ENCODE results near the gene CDC25C. TPM values are rescaled to one million over a fixed set of nuclear protein-coding genes. Genes with fewer than 3 reads are reported as not detected.
"Not testable (repeated sequence)": the region's sequence is repeated elsewhere in the genome, so short reads cannot be mapped to it uniquely, and the experiment has no call there.

Gene CDC25C
- total RNA-seq, 1 donor from 2014 or later: 10.6 TPM

DNA sequence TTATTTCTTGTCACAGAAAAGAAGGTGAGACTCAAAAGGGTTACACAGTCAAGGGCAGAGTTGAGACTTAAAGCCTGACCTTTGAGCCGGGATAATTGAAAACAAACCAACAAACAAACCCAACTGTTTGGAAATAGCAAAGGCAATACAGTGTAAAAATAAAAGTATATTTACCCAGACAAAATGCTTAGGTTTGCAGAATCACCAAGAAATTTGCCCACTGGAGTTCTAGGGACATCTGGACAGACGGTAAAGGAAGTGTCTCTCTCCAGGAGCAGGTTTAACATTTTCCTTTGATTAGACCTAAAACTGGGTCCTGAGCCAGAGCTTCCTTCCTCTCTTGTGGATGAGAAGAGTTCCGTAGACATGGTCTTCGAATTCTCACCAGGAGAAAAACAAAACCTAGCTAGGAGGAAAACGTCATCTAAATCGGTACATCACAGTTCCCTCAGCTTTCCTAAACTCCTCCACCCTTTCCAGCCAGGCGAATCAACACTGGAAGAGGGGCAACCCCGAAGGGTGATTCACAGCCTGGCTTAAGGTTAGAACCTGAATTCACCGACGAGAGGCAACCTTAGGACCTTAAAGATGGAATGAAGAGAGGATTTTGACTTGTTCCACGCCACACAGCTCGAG lies 673 bp downstream of the CDC25C start:
- DNase-seq (ENCODE audit: low spot score, unreplicated experiment): no peak
- Mint-ChIP-seq H3K36me3 (ENCODE audit: insufficient read depth) (no peaks in the 10 kb centered on the region), H3K27ac (peak overlapping the region; percentile 96), H3K27me3 (no peaks in the 10 kb centered on the region), H3K9me3 (ENCODE audit: low read depth) (no peaks in the 10 kb centered on the region), H3K4me1 (ENCODE audit: low read depth) (peaks cover 19% of the 10 kb centered on the region), H3K4me3 (ENCODE audit: low read depth) (peak overlapping the region; percentile 76)
- TF ChIP-seq, protein P1, sequence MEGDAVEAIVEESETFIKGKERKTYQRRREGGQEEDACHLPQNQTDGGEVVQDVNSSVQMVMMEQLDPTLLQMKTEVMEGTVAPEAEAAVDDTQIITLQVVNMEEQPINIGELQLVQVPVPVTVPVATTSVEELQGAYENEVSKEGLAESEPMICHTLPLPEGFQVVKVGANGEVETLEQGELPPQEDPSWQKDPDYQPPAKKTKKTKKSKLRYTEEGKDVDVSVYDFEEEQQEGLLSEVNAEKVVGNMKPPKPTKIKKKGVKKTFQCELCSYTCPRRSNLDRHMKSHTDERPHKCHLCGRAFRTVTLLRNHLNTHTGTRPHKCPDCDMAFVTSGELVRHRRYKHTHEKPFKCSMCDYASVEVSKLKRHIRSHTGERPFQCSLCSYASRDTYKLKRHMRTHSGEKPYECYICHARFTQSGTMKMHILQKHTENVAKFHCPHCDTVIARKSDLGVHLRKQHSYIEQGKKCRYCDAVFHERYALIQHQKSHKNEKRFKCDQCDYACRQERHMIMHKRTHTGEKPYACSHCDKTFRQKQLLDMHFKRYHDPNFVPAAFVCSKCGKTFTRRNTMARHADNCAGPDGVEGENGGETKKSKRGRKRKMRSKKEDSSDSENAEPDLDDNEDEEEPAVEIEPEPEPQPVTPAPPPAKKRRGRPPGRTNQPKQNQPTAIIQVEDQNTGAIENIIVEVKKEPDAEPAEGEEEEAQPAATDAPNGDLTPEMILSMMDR (IDR thresholded peaks at IDR 0.05; ENCODE audit: unreplicated experiment): no peak

DNA sequence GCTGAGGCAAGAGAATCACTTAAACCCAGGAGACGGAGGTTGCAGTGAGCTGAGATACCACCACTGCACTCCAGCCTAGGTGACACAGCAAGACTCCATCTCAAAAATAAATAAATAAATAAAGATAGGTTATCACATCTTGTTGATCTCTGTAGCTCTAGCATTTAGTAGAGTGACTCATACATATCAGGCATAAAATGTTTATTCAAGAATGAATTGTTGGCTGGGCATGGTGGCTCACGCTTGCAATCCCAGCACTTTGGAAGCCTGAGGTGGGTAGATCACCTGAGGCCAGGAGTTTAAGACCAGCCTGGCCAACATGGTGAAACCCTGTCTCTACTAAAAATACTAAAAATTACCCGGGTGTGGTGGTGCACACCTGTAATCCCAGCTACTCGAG lies 13.4 kb downstream of the CDC25C start:
- H3K4me3 Mint-ChIP-seq (ENCODE audit: low read depth); H3K27ac Mint-ChIP-seq; H3K9me3 Mint-ChIP-seq (ENCODE audit: low read depth); H3K36me3 Mint-ChIP-seq (ENCODE audit: insufficient read depth); DNase-seq (ENCODE audit: low spot score, unreplicated experiment); H3K27me3 Mint-ChIP-seq; H3K4me1 Mint-ChIP-seq (ENCODE audit: low read depth): not testable (repeated sequence)

DNA sequence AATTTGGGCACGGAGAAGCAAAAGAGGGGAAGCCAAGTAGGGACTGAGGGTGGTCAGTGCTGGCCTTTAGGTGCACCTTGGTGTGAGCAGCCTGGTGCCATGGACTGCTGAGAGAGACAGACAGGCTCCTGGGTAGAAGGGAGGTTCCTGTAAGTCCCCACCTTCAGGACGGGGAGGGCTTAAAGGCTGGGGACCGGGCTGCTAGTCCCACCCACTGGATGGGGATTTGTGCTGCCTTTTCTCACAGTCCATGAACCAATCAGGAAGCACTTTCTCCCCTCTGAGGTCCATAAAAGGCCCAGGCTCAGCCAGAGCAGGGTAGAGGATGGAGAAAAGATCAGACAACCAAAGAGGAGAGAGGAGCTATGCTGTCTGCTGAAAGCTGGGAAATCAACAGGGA lies 15.2 kb downstream of the CDC25C start:
- no peaks in the 10 kb centered on the region for H3K27me3 Mint-ChIP-seq
- no peak overlapping the region for H3K4me3 Mint-ChIP-seq (ENCODE audit: low read depth)
- DNase-seq (ENCODE audit: low spot score, unreplicated experiment): no peak
- no peaks in the 10 kb centered on the region for H3K9me3 Mint-ChIP-seq (ENCODE audit: low read depth)
- TF ChIP-seq, protein P1 (IDR thresholded peaks at IDR 0.05; ENCODE audit: unreplicated experiment): no peak
- peaks cover 11% of the 10 kb centered on the region for H3K36me3 Mint-ChIP-seq (ENCODE audit: insufficient read depth)
- H3K27ac Mint-ChIP-seq: no peak overlapping the region
- no peaks in the 10 kb centered on the region for H3K4me1 Mint-ChIP-seq (ENCODE audit: low read depth)

DNA sequence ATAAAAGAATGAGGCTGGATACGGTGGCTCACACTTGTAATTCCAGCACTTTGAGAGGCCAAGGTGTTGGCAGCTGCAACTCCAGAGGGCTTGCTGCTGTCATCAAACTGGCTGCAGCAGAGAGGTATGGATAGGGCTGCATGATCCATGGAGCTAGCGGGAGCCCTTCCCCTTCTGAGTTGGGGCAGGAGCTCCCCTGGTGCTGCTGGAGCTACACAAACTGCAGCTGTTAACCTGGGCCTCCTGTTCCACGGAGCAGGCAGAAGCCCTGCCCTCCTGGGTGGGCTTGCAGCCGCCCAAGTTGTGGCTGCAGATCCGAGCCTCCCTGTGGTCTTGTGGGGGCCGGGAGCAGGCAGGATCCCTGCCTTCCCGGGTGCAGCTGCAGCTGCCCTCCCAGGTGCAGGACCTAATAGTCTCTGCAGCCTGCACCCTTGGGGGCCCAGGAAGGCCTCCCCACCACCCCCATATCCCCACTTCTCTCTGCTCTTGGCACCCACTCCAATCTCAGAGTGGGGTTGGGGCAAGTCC lies 15.8 kb downstream of the CDC25C start:
- H3K27ac Mint-ChIP-seq: no peak overlapping the region
- no peaks in the 10 kb centered on the region for H3K27me3 Mint-ChIP-seq
- H3K4me1 Mint-ChIP-seq (ENCODE audit: low read depth): no peaks in the 10 kb centered on the region
- TF ChIP-seq, protein P1 (IDR thresholded peaks at IDR 0.05; ENCODE audit: unreplicated experiment): no peak
- no peak overlapping the region for H3K4me3 Mint-ChIP-seq (ENCODE audit: low read depth)
- H3K36me3 Mint-ChIP-seq (ENCODE audit: insufficient read depth): peaks cover 11% of the 10 kb centered on the region
- no peak for DNase-seq (ENCODE audit: low spot score, unreplicated experiment)
- H3K9me3 Mint-ChIP-seq (ENCODE audit: low read depth): no peaks in the 10 kb centered on the region

DNA sequence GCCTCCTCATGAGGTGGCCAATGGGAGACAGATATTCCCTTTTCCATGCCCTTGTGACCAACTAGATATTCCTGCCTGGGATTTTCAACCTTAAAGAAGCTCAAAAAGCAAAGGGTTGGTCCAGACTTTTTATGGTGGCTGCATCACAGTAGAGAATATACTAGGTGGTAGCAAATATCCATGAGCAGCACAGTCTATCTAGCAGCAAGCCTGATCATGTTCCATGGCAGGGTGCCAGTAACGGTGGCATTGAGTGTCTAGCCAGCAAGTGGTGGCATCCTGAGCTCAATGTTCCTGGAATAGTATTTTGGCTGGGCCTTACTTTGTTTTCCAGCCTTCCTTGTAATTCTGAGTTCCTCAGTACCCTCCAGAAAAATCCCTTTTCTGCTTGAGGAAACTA lies 25.8 kb downstream of the CDC25C start:
- peaks cover 10% of the 10 kb centered on the region for H3K36me3 Mint-ChIP-seq (ENCODE audit: insufficient read depth)
- no peak overlapping the region for H3K27ac Mint-ChIP-seq
- H3K4me3 Mint-ChIP-seq (ENCODE audit: low read depth): no peak overlapping the region
- no peaks in the 10 kb centered on the region for H3K9me3 Mint-ChIP-seq (ENCODE audit: low read depth)
- H3K4me1 Mint-ChIP-seq (ENCODE audit: low read depth): peaks cover 2% of the 10 kb centered on the region
- DNase-seq (ENCODE audit: low spot score, unreplicated experiment): no peak
- TF ChIP-seq, protein P1 (IDR thresholded peaks at IDR 0.05; ENCODE audit: unreplicated experiment): no peak
- H3K27me3 Mint-ChIP-seq: no peaks in the 10 kb centered on the region

DNA sequence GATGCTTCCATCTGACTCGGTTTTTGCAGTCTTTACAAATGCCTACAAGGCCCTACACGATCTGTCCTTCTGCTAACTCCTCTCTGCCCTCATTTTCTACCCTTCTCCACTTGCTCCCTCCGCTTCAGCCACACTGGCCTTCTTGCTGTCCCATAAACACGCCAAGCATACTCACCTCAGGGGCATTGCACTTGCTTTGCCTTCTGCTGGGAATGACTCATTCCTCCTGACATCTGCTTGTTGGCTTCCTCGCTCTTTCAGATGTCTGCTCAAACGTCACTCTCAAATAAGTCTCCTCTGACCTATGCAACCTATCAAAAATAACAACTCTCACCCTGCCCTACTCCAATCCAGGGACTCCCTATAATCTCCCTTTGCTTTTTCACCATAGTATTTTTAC lies 28.2 kb downstream of the CDC25C start:
- H3K4me1 Mint-ChIP-seq (ENCODE audit: low read depth): peaks cover 3% of the 10 kb centered on the region
- no peak overlapping the region for H3K4me3 Mint-ChIP-seq (ENCODE audit: low read depth)
- no peak overlapping the region for H3K27ac Mint-ChIP-seq
- H3K9me3 Mint-ChIP-seq (ENCODE audit: low read depth): peaks cover 7% of the 10 kb centered on the region
- H3K27me3 Mint-ChIP-seq: no peaks in the 10 kb centered on the region
- H3K36me3 Mint-ChIP-seq (ENCODE audit: insufficient read depth): peaks cover 20% of the 10 kb centered on the region
- no peak for DNase-seq (ENCODE audit: low spot score, unreplicated experiment)
- TF ChIP-seq, protein P1 (IDR thresholded peaks at IDR 0.05; ENCODE audit: unreplicated experiment): no peak
